Measurements from ENCODE around the gene TMEM53.
A peak's percentile ranks its signal among the peaks of the same experiment; 100 is the strongest.

Gene TMEM53

DNA sequence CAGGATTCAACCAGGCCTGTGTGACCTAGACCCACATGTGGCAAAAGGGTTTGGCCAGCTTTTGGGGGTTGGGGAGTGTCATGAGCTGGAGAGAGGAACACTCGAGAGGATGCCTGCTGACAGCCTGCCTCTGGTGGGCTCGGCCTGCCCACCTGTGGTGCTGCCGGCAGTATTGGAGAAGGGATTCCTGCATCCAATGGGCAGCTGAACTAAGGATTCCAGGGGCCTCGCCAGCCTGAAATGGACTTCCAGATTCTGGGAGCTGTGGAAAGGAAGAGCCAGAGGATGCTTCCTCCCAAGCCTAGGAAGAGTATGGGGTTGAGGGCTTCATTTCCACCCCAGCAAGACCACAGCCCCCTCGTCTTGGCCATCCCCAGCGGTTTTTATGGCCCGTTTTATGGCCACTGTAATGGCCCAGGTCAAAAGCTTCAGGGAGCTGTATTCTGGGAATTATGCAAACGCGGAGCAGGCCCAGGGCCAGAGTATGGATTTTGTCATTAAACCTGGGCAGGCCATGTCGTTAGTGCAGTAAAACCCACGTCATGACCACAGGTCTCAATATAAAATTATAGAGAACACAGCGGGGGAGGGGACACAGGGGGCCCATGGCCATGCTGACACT is 63.6 kb downstream of the TMEM53 start:
- TF ChIP-seq, protein P1, sequence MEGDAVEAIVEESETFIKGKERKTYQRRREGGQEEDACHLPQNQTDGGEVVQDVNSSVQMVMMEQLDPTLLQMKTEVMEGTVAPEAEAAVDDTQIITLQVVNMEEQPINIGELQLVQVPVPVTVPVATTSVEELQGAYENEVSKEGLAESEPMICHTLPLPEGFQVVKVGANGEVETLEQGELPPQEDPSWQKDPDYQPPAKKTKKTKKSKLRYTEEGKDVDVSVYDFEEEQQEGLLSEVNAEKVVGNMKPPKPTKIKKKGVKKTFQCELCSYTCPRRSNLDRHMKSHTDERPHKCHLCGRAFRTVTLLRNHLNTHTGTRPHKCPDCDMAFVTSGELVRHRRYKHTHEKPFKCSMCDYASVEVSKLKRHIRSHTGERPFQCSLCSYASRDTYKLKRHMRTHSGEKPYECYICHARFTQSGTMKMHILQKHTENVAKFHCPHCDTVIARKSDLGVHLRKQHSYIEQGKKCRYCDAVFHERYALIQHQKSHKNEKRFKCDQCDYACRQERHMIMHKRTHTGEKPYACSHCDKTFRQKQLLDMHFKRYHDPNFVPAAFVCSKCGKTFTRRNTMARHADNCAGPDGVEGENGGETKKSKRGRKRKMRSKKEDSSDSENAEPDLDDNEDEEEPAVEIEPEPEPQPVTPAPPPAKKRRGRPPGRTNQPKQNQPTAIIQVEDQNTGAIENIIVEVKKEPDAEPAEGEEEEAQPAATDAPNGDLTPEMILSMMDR (conservative IDR thresholded peaks at IDR 0.05): no peak
- H3K27ac ChIP-seq: no peak overlapping the region

DNA sequence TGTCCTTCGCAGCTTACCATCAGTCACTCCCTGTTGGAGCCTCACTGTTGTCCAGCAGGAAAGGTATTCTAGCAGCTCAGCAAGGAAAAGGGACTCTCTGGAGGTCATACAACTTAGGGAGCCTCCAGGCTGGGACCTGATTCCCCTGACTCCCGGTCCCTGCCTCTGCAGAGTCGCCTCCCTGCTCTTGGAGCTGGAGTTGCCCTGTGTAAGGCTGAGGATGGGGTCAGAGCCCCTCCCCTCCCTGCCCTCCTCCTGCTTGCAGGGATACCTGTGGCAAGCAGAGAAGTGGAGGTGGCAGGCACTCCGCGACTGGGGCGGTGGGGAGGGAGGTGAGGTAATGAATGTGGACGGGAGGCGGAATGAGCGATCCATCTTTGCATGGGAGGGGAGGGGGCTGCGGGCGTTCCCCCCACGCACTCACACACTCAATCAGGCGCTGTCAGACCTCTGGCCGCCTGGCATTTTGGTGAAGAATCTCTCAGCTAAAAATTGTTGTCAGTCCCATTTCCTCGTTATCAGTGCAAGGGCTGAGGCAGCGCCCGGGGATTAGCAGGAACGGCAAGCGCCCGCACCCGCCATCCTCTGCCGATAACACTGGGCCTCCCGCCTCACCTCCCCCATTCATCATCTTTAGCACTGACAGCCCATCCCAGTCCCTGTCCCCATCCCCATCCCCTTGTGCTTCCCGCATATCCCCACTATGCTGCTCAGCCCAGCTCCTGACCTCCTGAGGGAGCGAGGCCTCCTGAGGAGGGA is 64.3 kb downstream of the TMEM53 start:
- no peak overlapping the region for H3K27ac ChIP-seq
- TF ChIP-seq, protein P1 (conservative IDR thresholded peaks at IDR 0.05): no peak

DNA sequence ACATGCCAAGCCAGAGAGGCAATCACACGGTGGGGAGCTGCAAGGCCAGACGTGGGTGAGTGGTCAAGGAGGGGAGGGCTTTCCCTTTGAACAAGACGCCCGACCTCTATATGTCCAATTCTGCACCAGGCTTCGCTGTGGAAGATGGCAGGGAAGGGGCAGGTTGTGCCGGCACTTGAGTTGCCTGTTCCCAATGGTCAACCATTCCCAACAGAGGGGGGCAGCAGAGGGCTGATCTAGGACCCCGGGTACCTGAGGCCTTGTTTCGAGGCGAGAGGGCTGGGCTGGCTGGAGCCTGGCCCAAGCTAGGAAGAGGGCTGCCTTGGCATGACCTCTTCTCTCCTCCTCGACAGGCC is 64.9 kb downstream of the TMEM53 start:
- TF ChIP-seq, protein P1 (conservative IDR thresholded peaks at IDR 0.05): no peak
- no peak overlapping the region for H3K27ac ChIP-seq

DNA sequence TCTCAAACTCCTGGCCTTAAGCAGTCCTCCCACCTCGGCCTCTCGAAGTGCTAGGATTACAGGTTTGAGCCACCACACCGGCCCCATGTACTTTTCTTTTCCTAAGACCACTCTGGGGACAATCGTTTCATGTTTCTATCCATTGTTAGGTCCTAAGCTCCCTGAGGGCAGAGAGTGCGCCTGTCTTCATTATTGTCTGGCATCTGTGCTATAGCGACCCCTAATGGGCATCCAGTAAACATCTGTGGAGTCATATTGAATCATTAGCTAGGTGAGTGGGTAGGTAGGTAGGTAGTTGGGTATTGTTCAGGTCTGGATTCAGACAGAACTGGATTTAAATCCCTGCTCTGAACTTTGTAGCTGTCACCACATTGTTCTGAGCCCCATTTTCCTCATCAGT is 66.1 kb downstream of the TMEM53 start:
- TF ChIP-seq, protein P1 (conservative IDR thresholded peaks at IDR 0.05): 0 out of 2 replicates have a peak, but pooled peaks have one; percentile 16
- H3K27ac ChIP-seq: no peak overlapping the region

DNA sequence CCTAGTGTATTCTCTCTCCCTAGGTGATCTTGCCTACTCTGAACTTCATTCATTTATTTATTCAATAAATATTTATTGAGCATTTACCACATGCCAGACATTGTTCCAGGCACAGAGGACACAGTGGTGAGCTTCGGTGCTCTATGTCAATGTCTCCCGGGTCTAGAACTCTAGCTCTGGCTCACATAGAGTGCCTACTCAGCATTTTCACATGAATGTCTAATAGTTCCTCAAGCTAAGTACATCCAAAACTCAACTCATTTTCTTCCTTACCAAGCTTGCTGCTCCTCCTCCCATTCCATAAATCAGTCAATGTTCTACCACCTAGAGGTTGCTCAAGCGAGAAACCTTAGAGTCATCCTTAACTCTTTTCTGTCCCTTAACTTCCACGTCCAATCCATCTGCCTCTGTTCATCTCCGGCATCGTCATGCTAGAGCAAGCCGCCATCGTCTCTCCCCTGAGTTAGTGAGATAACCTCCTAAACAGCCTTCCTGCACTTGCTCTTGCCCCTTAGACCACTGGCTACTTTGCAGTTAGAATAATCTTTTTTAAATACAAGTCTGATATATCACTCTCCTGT is 67.5 kb downstream of the TMEM53 start:
- TF ChIP-seq, protein P1 (conservative IDR thresholded peaks at IDR 0.05): no peak
- H3K27ac ChIP-seq: no peak overlapping the region

DNA sequence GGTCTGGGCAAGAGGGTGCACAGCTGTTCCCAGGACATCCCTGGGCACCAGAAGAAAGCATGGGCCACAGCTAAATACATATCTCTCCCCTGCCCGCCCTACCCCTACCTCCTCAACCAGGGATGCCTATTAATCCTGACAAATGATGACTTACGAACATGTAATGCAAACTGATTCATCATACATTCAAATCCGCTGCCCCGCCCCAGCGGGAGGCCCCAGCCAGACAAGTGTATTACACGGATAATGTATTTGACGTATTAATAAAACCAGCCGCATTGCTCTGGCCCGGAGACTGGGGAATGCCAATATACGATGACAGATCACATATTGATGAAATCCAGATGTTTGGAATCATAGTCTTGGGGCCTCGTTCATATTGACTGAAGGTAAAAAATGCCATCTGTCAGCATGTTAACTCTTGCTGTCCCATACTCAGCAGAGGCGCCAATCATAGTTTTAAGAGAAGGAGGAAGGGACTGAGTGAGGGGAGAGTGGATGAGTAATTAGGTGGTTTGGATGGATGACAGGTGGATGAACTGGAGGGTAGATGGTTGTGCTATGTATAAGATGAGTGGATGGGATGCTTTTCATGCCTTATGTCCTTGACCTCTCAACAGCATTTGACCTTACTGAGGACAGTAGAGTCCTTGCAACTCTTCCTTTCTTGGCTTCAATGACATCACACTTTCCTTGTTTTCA is 68.2 kb downstream of the TMEM53 start:
- TF ChIP-seq, protein P1 (conservative IDR thresholded peaks at IDR 0.05): no peak
- H3K27ac ChIP-seq: no peak overlapping the region
